Cardiac fibroblast (primary cell): Measurements from ENCODE around the gene ANO10.

Experiments used
- DNase-seq, 2 donors: peaks; one replicate each; pipeline versions ENCODE4 v3.0.0 to v3.0.0-alpha.2; 2010; ENCODE audit warnings: low read depth in 2 of 2
- H3K4me3 ChIP-seq, 2 donors: replicated peaks in 1 of 2; 1 replicate in 1 of 2; 2 replicates in 1 of 2; pipeline ENCODE4 v1.5.1; 2011; ENCODE audit warnings: low read depth in 2 of 2, low read length in 2 of 2, mild to moderate bottlenecking in 2 of 2, moderate library complexity in 1 of 2
- TF ChIP-seq, protein P1 (sequence below): IDR thresholded peaks from one replicate; pipeline ENCODE4 v1.5.1; 2011; ENCODE audit warnings: low read depth, mild to moderate bottlenecking, low read length, inconsistent platforms

ANO10 gene

DNA sequence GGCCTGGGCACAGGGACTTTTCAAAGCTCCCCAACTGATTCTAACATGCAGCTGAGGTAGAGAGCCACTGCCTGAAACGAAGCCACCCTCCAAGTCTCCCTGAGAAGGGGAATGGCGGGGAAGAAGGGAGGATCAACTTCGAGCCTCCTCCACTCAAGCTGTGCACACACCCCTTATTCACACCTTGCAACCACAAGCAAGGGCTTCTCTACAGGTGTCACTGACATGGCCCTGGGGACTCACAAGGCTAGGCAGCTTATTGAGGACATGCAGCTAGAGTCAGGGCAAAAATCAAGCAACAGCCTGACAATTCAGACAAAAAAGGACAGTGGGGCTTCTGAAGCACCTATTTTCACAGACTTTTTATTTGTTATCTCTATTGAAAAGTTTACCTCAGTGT is 250.3 kb downstream of the ANO10 start:
- TF ChIP-seq, protein P1, sequence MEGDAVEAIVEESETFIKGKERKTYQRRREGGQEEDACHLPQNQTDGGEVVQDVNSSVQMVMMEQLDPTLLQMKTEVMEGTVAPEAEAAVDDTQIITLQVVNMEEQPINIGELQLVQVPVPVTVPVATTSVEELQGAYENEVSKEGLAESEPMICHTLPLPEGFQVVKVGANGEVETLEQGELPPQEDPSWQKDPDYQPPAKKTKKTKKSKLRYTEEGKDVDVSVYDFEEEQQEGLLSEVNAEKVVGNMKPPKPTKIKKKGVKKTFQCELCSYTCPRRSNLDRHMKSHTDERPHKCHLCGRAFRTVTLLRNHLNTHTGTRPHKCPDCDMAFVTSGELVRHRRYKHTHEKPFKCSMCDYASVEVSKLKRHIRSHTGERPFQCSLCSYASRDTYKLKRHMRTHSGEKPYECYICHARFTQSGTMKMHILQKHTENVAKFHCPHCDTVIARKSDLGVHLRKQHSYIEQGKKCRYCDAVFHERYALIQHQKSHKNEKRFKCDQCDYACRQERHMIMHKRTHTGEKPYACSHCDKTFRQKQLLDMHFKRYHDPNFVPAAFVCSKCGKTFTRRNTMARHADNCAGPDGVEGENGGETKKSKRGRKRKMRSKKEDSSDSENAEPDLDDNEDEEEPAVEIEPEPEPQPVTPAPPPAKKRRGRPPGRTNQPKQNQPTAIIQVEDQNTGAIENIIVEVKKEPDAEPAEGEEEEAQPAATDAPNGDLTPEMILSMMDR: no peak
- H3K4me3 ChIP-seq: no peak overlapping the region
- DNase-seq: no peak

DNA sequence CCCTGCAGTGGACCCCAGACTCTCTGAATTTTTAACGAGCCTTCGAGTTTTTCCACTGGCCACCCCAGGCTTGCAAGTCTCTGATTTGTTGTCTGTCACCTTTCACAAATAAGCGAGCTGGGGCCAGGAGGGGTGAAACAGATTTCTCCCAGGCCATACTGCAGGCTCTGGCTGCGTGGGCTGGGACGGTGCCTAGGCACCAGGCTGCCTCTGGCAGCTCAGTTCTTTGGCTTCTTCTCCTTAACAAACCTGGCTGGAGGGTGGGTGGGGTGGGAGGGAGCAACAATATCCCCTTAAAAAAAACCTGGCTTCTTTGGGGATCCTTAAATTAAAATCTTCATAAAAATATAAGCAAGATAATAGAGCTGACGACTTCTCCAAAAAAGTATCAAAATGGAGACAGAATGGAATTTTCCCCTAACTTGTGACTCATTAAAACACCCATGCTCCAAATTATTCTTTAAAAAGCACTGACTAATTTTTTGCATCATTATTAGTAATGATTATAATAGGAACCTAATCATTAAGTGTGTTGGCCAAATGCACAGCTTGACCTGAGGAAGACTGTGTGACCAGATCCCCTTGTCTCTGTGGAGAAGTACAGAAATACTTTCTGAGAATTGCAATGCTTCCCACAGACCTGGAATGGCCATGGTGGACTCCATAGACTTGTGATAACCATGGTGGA is 251.4 kb downstream of the ANO10 start:
- DNase-seq: no peak
- no peak overlapping the region for H3K4me3 ChIP-seq
- TF ChIP-seq, protein P1: no peak

DNA sequence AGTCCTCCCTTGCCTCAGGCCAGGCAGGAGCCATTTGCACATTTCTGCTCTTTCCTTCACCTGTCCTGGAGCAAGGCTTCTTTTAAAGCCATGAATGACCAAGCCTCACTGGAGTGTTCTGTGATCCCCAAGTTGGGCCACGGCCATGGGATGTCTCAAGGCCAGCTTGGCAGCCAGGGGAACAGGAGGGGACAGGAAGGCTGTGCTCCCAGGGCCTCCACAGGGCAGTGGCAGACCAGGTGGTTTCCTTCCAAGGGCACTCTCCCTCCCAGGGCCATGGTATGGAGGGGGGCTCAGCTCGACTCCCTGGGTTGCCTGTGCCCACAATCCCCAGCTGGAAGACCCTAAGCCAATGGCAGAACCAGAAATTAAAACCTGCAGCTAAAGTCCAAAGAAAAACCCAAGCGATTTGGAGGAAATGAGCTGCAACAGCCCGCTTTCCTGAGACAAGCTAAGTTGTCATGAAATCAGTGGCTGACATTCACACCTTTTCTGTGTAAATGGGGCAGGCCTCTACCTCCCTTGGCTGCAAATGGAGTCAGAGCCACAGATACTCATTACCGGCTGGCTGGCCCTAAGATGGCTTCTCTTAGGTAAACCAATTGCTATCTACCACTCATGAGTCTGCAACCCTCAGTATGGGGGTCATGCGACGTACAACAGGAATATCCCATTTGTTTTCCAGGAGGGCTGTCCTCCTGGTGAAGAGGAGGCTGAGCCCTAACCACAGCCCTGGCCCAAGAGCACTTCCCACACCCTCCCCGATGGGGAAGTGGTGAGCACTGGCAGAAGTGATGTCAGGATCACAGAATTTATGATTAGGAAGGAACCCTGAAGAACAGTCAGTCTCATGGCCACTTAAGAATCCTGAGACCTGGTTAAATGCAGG is 252.2 kb downstream of the ANO10 start:
- no peak overlapping the region for H3K4me3 ChIP-seq
- TF ChIP-seq, protein P1: no peak
- DNase-seq: no peak

DNA sequence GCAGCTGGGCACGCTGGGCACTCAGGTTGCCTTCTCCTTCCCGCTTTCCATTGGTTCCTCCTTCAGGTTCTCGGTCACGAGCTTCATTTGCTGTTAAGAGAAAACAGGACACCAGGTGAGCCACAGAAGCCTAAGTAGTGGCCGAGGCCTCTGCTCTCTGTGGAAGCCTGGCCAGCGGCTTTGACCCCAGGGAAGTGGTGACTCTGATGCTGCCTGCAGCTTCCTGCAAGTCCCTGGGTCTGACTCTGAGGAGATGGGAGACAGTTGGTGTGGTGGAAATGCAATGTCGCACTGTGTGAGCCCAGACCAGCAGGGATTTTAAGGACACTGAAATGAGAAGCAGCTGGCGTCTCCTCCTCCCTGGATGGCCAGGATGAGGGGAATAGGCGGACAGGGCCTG is 254.9 kb downstream of the ANO10 start:
- no peak for DNase-seq
- TF ChIP-seq, protein P1: no peak
- no peak overlapping the region for H3K4me3 ChIP-seq

DNA sequence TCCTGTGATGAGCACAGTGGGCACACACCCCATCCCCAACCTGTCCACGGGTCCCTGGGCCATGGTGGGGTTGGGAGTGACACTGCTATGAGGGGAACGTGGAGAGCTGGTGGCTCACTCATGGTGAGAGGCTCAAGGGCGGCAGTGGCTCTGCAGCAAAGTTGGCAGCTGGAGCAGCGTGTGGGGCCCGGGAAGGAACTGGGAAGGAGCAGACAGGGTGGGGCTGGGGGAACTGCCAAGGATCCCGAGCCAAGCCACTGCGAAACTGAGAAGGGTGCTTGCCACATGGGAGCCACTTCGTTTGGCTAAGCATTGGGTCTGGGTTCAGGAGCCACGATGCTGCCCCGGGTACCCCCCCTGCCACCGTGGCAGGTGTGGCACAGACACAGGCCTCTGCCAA is 255.3 kb downstream of the ANO10 start:
- H3K4me3 ChIP-seq: no peak overlapping the region
- TF ChIP-seq, protein P1: no peak
- peak in 1 of 2 donors; percentile 40 for DNase-seq

DNA sequence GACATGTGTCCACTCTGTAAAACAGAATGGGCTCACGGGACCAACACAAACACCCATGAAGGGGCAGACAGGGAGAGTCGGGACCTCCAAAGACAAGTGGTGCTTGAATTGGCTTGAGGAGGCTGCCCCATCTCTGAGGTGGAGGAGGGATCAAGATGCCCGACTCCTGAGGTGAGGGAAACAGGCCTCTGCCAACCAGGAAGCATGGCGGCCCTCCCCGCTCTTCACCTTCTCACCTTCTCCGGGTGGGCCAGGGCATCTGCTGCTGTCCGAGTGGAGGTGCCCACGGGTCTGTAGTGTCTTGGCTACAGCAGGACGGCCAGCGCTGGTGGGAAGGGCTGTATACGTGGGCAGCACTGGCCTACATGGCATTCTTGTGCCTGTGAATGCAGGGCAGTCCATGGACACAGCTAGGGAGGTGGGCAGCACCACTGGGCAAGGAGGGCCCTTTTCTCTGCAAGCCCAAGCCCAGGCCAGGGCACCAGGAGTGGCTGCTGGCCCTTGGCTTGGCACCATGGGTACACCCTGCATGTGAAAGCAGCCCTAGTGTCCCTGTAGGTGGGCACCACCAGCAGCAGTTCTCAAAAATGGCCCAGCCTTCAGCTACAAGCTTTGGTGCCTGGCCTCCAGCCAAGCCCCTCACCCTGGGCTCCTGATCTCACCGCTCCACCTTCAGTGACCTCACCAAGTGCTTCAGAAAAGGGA is 256.1 kb downstream of the ANO10 start:
- TF ChIP-seq, protein P1: no peak
- H3K4me3 ChIP-seq: no peak overlapping the region
- no peak for DNase-seq
